Kidney epithelial cell (primary cell): ENCODE data around the gene PTPN13. TPM values are rescaled to one million over a fixed set of nuclear protein-coding genes. Genes with fewer than 3 reads are reported as not detected.

Source experiments
- DNase-seq: peaks from one replicate; pipeline ENCODE4 v3.0.0-alpha.2; 2010; ENCODE audit warnings: low read depth
- H3K27me3 ChIP-seq: 2 replicates; pipeline ENCODE4 v1.6.0; 2011; ENCODE audit warnings: low read length; ENCODE audit not compliant: control insufficient read depth, insufficient read depth
- H3K36me3 ChIP-seq: 2 replicates; pipeline ENCODE4 v1.5.1; 2011; ENCODE audit warnings: low read length; ENCODE audit not compliant: control insufficient read depth, insufficient read depth
- H3K4me3 ChIP-seq: 2 replicates; pipeline ENCODE4 v1.5.1; 2011; ENCODE audit warnings: low read depth, mild to moderate bottlenecking, control low read depth, low read length
- CTCF ChIP-seq: IDR thresholded peaks from 2 replicates; pipeline ENCODE4 v1.5.1; 2011; ENCODE audit warnings: mild to moderate bottlenecking, moderate library complexity, low read length, control low read depth, inconsistent platforms; ENCODE audit not compliant: insufficient read depth, poor library complexity, severe bottlenecking
- total RNA-seq: library from RNA; depleted of rRNA; stranded (reverse); fragments of >200 nt; gene quantifications from 2 replicates; pipeline ENCODE4 v1.2.3, GENCODE V29; 2015

PTPN13 gene
- total RNA-seq, 1 donor from 2014 or later, result 20.1 TPM

GRCh38 chr4:86657382-86657781 is 63.3 kb downstream of the PTPN13 start:
- no peaks in the 10 kb centered on the region for H3K27me3 ChIP-seq
- no peak for DNase-seq
- TF ChIP-seq CTCF, result no peak
- H3K4me3 ChIP-seq, result no peak overlapping the region
- no peaks in the 10 kb centered on the region for H3K36me3 ChIP-seq

GRCh38 chr4:86657910-86658309 is 63.8 kb downstream of the PTPN13 start:
- no peak for DNase-seq
- Histone ChIP-seq H3K27me3 (no peaks in the 10 kb centered on the region), H3K4me3 (no peak overlapping the region), H3K36me3 (no peaks in the 10 kb centered on the region)
- no peak for TF ChIP-seq CTCF

GRCh38 chr4:86660401-86660800 is 66.3 kb downstream of the PTPN13 start:
- no peaks in the 10 kb centered on the region for H3K27me3 ChIP-seq
- no peak for DNase-seq
- no peak for TF ChIP-seq CTCF
- H3K4me3 ChIP-seq, result no peak overlapping the region
- no peaks in the 10 kb centered on the region for H3K36me3 ChIP-seq

DNA sequence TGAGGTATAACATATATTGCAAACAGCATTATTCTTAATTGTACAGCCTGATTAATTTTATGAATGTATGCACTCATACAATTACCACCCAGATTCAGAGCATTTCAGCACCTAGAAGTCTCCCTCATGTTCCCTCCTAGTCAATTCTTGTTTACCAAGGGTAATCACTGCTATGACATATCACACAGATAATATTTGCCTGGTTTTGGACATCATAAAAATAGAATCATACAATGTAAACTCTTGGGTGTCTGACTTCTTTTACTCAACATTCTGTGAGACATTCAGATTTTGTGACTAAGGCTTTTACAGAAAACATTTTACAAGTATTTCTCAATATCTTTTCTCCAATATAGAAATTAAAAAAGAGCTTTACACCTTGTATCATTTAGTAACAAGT is 66.9 kb downstream of the PTPN13 start:
- H3K4me3 ChIP-seq, result no peak overlapping the region
- no peaks in the 10 kb centered on the region for H3K27me3 ChIP-seq
- DNase-seq, result no peak
- no peaks in the 10 kb centered on the region for H3K36me3 ChIP-seq
- no peak for TF ChIP-seq CTCF

DNA sequence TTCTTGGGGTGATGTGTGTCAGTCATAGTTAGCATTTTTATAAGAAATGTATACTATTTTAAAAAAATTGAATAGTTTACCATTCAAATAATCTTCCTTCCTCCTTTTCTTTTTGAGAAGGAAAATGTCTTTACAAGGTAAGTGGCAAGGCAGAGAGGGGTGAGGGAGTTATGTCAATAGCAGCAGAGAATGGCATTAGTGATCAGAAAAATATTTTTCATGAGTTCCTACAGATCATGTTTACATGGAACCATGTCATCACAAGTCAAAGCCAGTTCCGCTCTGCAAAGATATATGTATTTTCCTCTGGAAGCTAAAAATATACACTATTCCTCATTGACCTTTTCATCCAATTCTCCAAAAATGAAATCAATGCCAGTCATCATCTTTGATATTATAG is 67.3 kb downstream of the PTPN13 start:
- DNase-seq, result no peak
- TF ChIP-seq CTCF, result no peak
- Histone ChIP-seq H3K27me3 (no peaks in the 10 kb centered on the region), H3K4me3 (no peak overlapping the region), H3K36me3 (no peaks in the 10 kb centered on the region)

DNA sequence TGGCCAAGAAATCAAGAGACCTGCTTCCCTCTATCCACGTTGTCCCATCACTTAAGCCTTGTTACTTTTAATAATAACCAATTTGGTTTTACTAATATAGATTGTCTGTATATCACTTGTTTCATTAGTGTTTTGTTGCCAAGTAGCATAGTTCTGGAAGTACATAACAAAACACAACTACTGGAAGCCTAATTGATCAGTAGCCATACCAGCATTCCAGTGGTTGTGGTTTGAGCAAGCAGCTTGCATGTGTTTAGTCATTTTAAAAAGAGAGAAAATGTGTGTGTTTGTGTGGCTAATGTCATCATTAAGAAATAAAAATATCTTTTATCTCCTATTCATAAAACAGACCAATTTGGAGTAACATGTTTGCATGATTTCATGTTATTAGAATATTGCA is 70.8 kb downstream of the PTPN13 start:
- H3K36me3 ChIP-seq, result no peaks in the 10 kb centered on the region
- no peaks in the 10 kb centered on the region for H3K27me3 ChIP-seq
- TF ChIP-seq CTCF, result no peak
- peak; percentile 62 for DNase-seq
- no peak overlapping the region for H3K4me3 ChIP-seq
